GM18867 (cell line): ENCODE measurements around the gene DHRS11.

ENCODE experiments used
- ATAC-seq: cut with Tn5 transposase; IDR thresholded peaks from one replicate; pipeline ENCODE4 v1.9.1; 2021; ENCODE audit warnings: mild to moderate bottlenecking, moderate library complexity; ENCODE audit not compliant: unreplicated experiment

The DHRS11 gene, protein sequence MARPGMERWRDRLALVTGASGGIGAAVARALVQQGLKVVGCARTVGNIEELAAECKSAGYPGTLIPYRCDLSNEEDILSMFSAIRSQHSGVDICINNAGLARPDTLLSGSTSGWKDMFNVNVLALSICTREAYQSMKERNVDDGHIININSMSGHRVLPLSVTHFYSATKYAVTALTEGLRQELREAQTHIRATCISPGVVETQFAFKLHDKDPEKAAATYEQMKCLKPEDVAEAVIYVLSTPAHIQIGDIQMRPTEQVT

DNA sequence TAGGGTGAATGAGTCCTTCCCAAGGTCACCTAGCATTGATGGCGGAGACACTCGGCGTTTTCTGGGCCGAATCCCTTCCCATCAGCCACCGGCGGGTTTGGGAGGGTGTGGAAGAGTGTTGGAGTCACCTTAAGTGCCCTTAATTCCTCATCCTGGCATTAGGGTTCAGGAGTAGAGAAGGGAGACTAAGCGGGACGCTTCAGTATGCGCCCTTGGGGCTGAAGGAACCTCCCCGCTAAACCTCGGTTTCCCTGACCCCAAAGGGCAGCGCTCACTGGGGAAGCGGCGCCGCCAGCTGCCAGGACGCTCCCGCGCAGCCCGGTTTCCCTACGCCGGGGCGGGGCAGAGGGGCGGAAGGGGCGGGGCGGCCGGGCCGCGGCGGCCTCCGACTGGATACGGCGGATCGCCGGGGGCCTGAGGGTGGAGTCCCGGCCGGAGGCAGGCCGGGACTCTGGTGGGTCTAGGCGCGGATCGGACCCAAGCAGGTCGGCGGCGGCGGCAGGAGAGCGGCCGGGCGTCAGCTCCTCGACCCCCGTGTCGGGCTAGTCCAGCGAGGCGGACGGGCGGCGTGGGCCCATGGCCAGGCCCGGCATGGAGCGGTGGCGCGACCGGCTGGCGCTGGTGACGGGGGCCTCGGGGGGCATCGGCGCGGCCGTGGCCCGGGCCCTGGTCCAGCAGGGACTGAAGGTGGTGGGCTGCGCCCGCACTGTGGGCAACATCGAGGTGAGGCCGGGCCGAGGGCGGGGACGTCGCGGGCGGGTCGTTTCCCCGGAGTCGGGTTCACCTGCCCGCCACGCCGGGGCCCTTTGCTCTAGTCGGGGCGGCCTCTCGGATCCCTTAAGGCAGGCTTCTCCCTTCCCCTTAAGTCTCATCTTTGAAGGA, at the start of gene DHRS11:
Gene DHRS11, plus strand, starts transcription at position 446 of the 882 bp plus-strand sequence. Its CDS starts 131 bp downstream, at position 577.
- peak; percentile 78 for ATAC-seq

DNA sequence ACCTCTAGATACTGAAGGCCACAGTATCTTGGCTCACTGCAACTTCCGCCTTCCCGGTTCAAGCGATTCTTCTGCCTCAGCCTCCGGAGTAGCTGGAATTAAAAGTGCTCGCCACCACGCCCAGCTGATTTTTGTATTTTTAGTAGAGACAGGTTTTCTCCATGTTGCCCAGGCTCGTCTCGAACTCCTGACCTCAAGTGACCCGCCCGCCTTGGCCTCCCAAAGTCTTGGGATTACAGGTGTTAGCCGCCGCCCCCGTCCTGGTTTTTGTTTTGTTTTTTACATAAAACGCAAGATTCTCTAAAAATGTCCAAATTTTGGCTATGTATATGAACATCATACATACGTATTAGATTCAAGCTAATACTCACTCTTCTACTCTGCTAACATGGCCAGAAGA, 48.9 kb upstream of the DHRS11 start:
- no peak for ATAC-seq

DNA sequence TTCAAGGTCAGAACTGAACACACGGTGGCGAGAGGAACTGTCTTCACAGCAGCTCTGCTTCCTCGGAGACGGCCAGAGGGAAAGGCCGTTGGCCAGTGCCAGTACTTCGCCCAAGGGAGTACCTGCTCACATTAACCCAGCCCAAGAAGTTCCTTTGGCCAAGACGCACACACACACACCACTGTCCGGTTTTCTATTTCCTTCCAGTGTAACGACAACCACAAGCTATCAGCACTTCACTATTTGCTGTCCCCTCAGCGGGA, 47.7 kb upstream of the DHRS11 start:
- ATAC-seq, result peak; percentile 6

DNA sequence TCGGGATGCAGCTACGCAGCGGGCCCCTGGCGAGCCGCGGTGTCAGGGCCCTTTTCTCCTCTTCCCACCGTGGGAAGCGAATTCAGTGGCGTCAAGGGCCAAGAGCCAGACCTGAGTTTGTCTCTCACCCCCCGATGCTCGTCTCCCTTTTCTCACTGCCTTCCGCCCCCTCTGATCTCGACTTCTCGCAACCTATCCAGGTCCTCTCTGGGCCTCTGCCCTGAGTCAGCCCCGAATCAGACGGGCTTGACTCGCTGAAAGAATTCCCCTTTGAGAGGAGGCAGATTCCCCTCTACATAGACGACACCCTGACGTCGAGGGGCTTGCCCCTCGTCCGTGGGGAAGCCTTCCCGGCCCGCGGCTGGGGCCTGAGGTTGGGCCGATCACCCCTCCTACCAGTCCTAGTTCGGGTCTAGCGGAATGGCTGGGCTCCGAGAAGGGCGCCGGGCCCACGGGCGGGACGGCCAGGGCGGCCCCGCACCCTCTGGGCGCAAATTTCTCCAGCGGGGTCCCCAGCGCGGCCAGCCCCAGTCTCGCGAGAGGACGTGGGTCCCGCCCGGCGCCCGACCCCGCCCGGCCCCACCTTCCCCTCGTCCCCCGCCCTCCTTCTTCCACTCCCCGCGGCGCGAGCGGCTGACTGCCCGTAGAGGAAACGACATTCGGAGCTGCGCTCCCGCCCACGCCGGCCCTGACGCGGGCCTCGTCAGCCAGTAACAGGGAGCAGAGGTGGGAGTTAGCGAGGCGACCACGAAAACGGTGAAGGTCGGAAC, 47.2 kb upstream of the DHRS11 start, which contains the start of gene GGNBP2:
Gene GGNBP2, plus strand, starts transcription at position 613 of the 770 bp plus-strand sequence. CDS start 806 bp downstream, outside the sequence.
- ATAC-seq, result peak; percentile 55

DNA sequence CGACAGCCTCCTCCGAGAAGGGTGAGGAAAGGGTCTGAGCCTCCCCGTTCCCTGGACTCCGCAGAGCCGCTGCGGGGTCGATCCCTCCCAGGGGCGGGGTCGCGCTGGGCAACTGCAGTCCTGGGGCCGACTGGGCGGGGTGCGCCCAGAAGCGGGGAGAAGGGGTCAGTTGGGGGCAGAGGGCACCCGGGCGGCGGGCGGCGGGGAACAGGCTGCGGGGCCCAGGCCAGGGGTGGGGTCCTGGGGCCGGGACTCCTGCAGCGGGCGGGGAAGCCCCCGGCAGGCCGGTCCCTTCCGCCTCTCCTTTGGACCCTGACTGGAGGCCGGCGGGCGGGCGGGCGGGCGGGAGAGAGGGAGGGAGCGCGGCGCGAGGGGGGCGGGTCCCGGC, 46.6 kb upstream of the DHRS11 start:
- ATAC-seq, result peak; percentile 43

DNA sequence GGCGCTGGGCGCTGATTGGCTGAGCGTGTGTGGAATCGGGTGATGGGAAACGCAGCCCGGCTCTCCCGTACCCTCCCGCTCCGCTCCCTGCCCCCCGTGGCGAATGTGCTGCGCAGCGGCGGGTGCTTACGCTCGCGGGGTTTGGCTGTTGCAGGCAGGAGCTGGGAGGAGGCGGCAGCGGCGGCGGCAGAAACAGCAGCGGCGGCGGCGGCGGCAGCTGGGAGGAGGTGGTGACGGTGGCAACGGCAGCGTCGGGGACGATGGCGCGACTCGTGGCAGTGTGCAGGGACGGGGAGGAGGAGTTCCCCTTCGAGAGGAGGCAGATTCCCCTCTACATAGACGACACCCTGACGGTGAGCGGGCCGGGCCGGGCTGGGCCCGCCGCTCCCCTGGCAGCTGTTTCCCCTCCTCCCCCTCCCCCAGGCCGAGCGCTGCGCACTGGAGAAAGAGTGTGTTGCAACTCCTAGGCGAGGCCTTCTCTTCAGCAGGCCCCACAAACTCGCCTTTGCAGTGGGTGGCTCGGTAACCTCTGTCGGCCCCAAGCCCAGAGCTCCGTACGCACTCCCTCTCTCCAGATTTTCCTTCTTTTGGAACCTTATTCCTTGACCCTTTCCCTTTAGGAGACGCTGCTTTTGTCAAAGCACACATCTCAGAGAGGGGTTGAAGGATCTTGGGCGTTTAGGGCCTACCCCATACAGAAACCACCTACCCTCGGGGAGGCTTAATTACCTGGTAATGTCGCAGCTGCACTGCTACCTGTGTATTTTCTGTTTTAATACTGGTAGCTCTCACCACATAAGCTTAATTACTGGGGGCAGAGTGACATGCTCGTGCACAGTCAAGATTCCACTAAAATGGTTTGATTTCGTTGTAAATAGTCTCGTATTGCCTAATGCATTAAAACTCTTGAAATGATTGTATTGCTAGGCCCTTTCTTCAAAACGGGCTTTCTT, 45.9 kb upstream of the DHRS11 start:
- peak; percentile 60 for ATAC-seq

DNA sequence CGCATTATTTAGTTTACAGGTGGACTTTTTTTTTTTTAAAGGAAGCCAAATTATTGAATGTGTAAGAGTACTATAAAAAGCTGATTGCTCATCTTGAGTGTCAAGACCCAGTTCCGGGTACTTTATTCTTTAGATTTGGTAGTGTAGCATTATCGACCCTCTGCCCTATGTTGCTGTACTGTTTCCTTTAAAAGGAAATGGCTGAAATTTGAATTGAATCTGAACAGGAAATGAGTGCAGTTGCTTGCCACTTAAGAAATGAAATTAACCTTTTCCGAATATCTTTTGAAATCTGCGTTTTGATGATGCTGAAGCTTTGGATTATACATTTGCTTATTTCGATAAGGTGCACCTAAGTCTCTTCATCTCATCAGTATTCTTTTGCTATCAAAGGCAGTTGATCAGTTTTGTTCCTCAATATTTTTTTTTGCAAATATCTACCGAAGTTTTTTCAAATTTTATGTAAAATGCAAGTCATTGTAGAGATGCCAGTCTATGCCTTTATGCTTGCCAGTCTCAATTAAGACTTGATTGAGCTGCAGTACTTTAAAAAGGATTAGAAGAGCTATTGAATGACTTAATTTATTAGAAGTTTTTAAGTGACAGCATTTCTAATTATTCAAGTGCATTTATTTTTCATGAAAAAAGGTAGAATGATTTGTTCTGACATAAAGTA, 45.1 kb upstream of the DHRS11 start:
- ATAC-seq, result no peak

DNA sequence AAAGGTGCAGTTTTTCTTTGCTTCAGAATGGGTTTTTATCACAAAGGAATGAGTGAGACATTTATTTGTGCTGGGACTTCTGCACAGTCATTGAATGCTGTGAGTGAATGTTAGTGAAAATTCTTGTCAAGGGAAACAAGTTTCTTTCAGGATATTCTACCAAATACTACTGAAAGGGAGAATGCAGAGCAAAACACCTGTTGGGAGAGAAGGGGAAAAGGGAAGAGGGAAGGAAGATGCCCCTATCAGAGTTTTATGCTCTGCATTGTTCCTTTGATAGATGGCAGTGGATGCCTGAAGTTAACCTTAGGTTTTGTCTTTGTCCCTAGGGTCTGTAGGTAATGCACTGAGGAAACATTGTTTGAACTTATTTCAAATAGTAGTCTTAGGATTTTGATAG, 43.9 kb upstream of the DHRS11 start:
- no peak for ATAC-seq

DNA sequence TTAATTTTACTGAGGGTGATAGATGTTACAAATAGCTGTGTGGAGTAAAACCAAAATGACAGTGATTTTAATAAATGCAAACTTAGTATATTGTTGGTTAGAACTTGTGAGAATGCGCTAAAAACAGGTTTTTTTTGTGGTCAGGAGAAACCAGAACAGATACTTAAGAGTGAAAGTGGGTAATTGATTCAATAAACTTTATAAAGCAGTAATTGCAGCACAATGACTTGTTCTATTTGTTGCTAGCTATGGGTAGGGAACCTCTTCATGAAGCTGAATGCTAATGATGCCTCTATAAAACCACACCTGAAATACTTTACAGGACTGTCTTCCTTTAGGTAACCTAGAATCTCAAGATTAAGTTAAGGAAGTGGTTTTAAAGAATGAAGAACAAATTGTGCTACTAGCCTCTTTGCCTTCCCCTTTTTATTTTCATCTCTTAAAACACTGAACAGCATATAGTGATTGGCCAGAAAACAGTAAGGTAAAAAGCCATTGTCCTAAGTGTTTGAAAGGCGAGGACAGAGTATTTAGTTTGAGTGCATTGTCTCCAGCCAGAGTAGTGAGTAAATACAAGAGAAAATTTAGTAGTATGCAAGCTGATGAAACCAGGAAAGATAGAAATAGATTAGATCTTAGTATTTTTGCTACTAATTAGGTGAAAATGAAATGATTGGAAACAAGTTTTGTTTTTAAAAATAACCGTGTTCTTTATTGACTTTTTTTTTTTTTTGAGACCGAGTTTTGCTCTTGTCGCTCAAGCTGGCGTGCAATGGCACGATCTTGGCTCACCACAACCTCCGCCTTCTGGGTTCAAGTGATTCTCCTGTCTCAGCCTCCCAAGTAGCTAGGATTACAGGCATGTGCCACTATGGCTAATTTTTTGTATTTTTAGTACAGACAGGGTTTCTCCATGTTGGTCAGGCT, 40.9 kb upstream of the DHRS11 start:
- ATAC-seq, result no peak

DNA sequence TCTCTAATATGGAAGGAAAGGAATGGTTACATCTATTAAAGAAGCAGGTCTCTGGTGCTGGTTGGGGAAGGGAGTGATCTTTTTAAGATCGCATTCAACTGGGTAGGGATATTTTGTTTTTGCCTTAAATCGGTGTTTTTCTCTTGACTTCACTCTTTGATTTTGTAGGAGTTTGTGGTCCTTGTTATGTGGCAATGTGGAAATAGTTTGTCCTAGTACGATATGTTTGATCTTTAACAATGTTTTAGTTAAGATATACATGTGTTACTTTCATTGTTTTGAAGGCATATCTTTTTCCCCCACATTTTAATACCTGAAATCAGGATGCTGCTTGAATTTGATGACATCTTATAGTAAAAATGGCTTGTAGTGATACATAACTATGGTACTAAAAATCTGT, 38.2 kb upstream of the DHRS11 start:
- ATAC-seq, result no peak

DNA sequence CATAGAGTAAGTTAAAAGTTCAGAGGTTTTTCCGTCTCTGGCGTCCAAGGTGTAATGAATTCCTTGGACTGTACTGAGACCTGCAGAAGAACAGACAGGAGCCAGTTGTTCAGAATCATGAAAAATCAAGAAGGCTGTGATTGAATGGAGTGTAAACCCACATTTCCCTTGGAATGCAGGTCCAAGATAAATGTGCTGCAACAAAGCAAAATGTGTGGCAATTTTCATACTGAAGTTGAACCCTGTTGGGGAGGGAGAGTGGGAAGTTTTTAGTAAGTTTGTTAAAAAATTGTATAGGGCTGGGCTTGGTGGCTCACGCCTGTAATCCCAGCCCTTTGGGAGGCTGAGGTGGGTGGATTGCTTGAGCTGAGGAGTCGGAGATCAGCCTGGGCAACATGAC, 25.6 kb upstream of the DHRS11 start:
- no peak for ATAC-seq

DNA sequence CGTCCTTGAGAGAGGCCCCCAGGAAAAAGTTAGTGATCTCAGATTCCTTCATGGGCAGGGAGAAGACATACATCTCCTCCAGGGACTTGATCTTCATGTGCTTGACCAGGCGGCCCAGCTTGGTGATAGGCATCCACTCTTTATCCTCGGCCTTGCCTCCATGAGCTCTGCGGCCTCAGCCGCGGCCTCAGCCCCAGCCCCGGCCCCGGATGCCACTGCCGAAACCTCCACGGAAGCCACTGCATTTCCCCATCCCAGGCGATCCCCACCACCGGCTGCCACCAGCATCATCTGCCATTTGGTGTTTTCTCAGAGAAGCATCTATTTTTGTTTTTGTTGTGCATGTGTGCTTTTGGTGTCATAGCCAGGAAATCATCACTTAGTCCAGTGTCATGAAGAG, 16.7 kb upstream of the DHRS11 start:
- ATAC-seq, result no peak

DNA sequence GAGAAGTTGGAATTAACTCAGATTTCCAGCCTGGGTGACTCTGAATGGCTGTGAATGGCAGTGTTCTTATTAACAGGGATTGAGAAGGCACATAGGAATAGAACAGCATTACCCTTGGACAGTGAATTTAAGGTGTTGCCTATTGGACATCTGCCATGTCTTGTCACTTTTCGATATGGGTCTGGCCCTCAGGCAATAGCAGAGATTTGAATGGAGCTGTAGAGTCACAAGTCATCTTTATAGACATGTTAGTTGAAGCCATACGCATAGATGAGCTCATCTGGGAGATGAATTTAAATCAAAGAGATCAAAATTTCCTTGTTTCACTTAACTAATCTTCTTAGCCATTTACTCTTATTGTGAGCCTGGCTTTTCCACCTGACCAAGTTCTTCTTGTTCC, 14.9 kb upstream of the DHRS11 start:
- no peak for ATAC-seq

DNA sequence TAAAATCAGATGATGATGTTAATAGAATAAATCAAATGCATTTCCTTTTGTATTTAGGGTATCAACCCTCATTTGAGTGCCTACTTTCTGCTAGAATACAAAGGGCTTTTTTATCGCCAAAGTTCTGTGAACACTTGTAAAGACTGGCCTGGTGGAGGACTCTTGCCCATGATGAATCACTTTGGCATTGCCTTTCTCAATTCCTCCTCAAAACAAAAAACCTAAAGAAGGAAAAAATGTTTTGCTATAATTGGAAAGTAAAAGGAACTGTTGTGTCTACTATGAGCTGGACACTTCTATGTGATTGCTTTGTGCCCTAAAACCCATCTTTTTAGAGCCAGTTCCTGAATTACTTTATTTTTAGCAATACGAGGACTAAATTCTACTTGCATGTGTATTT, 13.0 kb upstream of the DHRS11 start:
- ATAC-seq, result no peak

DNA sequence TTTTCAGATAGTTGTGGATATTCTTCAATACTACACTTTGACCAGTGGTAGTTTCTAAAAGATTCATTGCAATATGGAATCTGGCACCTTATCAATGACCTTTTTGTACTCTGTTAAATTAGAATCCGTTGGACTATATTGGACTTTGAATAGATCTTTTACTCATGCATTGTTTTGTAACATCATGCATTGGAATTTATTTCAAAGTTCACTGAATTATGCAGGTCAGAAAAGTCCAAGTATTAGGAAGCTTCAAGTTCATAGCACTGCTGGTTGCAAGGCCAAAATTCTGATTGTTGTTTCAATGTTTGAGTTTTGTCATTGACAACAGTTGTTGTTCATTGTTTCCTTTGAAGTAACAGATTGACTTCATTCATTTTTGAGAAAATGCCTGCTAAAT, 7.9 kb upstream of the DHRS11 start:
- ATAC-seq, result no peak

DNA sequence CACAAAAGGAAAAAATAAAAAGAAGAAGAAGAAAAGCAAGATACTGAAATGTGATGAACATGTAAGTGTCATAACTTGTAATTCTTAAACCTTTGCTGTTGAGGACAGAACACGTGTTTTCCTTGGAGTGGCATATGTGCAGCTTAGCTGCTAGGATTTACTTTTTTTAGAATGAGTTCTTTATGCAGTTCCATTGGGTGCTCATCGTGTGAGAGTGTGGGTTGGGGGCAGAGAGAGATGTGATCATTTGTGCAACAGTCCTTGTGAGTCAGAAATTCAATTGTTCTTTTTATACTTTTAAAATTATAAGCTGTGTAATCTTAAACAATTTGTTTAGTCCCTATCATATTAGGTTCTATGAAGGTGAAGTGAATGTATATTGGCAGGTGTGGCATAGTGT, 5.5 kb upstream of the DHRS11 start:
- no peak for ATAC-seq

DNA sequence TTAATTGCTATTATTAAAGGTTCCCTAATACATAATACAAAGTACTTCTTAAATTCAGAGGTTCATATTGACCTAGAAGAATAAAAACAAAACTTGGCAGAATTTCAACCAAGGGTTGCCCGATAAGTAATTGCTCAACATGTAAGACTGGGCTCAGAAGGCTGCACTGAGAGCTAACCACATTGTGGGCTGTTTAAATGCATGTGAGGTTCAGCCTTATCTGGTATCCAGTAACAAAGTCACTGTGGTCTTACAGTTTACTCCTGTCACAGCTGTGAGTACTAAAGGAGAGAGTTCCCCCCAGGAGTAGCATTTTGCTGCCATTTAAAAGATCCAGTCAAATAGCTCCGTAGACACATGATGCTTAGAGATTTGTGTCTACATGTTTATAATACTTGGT, 1.6 kb upstream of the DHRS11 start:
- no peak for ATAC-seq

DNA sequence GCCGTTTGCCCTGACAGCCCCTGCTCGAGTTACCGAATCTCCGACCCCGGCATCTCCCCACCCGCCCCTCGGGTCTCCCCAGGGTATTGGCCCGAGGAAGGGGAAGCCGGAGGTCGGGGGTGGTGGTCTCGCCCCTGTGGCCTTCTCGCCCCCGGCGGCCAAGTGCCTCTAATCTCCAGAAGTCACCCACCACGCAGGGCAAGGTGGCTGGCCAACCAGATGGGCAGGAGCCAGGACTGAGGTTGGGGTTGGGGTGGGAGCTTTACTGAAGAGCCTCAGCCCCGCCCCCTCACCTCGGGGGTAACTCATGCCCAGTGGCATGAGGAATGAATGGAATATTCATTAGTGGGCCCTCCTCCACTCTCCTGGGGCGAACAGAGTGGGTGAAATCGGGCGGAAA, 637 bp downstream of the DHRS11 start:
- ATAC-seq, result peak; percentile 7

DNA sequence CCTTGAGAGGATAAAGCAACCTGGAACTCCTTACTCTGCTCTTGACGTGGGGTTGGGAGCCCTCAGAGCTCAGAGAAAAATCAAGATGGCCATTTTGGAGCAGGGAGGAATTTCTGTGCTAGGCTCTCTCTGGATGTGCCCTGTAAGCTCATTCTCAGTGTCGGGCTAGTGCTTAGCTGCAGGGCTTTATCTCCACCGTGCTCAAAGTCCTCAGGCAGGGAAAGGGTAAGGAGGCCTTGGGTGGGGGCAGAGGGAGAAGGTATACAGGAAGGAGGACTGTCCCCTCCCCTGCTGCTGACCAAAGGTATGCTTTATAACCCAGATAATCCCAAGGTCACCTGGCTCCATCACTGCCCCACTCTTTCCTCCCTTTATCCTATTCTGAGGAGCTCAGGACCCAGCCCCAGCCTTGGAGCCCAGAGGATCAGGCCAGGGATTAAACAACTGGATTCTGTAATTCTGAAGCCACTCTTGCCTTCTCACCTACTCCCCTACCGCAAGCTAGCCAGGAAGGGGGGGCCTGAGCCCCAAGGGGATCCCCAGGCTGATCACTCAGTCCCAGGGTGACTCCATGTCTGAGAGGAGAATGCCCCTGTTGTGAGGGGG, 1.1 kb downstream of the DHRS11 start:
- no peak for ATAC-seq
